DOHH2 (cell line): ENCODE data around the gene LHX2.

ENCODE experiments used
- EZH2phosphoT487 ChIP-seq: fragments of 200-600 bp; sonication (generic); IDR thresholded peaks from 2 replicates; pipeline ENCODE4 v1.6.1; 2017; ENCODE audit warnings: borderline replicate concordance, mild to moderate bottlenecking, antibody characterized with exemption, low read length, moderate library complexity, mixed read lengths
- TF ChIP-seq, protein P1 (sequence below): fragments of 200-600 bp; sonication (generic); IDR thresholded peaks from one replicate; pipeline ENCODE4 v1.5.1; 2014; ENCODE audit warnings: antibody characterized with exemption, mild to moderate bottlenecking, low read depth, low read length; ENCODE audit not compliant: poor library complexity, severe bottlenecking

DNA sequence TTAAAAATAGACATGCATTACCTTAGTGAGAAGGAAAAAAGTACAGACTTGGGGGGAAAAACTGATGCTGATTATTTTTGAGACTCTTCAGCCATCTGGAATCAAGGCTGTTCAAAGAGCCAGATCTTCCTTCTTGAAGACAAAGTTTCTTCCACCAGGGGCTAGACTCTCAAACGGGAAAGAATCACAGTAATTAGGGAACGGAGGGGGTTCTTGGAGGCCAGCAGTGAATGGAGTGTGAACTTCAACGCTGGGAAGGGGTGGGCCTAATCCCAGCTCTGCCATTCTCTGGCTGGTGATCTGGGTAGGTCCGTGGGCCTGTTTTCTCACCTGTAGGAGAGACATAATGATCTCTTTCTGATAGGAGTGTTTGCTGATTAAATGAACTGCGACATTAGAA, 21.1 kb upstream of the LHX2 start:
- TF ChIP-seq, protein P1, sequence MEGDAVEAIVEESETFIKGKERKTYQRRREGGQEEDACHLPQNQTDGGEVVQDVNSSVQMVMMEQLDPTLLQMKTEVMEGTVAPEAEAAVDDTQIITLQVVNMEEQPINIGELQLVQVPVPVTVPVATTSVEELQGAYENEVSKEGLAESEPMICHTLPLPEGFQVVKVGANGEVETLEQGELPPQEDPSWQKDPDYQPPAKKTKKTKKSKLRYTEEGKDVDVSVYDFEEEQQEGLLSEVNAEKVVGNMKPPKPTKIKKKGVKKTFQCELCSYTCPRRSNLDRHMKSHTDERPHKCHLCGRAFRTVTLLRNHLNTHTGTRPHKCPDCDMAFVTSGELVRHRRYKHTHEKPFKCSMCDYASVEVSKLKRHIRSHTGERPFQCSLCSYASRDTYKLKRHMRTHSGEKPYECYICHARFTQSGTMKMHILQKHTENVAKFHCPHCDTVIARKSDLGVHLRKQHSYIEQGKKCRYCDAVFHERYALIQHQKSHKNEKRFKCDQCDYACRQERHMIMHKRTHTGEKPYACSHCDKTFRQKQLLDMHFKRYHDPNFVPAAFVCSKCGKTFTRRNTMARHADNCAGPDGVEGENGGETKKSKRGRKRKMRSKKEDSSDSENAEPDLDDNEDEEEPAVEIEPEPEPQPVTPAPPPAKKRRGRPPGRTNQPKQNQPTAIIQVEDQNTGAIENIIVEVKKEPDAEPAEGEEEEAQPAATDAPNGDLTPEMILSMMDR: no peak
- no peak for TF ChIP-seq EZH2phosphoT487
